Breast epithelium (tissue), 4 donors: ENCODE data around the gene ATP5MC3. TPM values are rescaled to one million over a fixed set of nuclear protein-coding genes. Genes with fewer than 3 reads are reported as not detected.

ENCODE experiments used
- DNase-seq, 2 donors: peaks; one replicate each; pipeline ENCODE4 v3.0.0-alpha.2; 2019; ENCODE audit warnings: low spot score in 2 of 2
- H3K27ac ChIP-seq, 2 donors: fragments of 200-600 bp; sonication (generic) in 1 of 2; one replicate each; pipeline ENCODE4 v1.5.1; 2016 to 2019; ENCODE audit warnings: mild to moderate bottlenecking in 1 of 2
- H3K27me3 ChIP-seq, 2 donors: fragments of 200-600 bp; sonication (generic) in 1 of 2; one replicate each; pipeline versions ENCODE4 v1.5.1 to v1.6.0; 2017 to 2019; ENCODE audit warnings: control low read depth in 1 of 2, mild to moderate bottlenecking in 1 of 2
- H3K36me3 ChIP-seq: fragments of 200-600 bp; one replicate; pipeline ENCODE4 v1.5.1; 2019
- H3K4me1 ChIP-seq, 2 donors: fragments of 200-600 bp; sonication (generic); one replicate each; pipeline ENCODE4 v1.5.1; 2016 to 2019; ENCODE audit warnings: control low read depth in 1 of 2
- H3K4me3 ChIP-seq, 3 donors: fragments of 200-600 bp; sonication (generic); 1 replicate in 2 of 3; 2 replicates in 1 of 3; pipeline ENCODE4 v1.5.1; 2016 to 2019; ENCODE audit warnings: mild to moderate bottlenecking in 3 of 3, moderate library complexity in 2 of 3
- H3K9me3 ChIP-seq, 2 donors: fragments of 200-600 bp; sonication (generic) in 1 of 2; one replicate each; pipeline ENCODE4 v1.5.1; 2016 to 2019; ENCODE audit warnings: control low read depth in 1 of 2
- POLR2A ChIP-seq: fragments of 450-650 bp; IDR thresholded peaks from one replicate; pipeline ENCODE4 v1.6.1; 2016; ENCODE audit warnings: antibody characterized with exemption, mild to moderate bottlenecking, moderate library complexity
- POLR2AphosphoS5 ChIP-seq, 3 donors: sonication (generic); formaldehyde crosslinking; IDR thresholded peaks; one replicate each; pipeline ENCODE4 v1.6.1; 2017; ENCODE audit warnings: antibody characterized with exemption in 3 of 3
- intact Hi-C: fragments of 100-400 bp; cut with DNase I; formaldehyde crosslinking; loops from one replicate; pipeline ENCODE4 v1.15.1; 2023; ENCODE audit warnings: low total_unique reads
- total RNA-seq, 3 donors: library from RNA; depleted of rRNA; stranded (reverse); fragments of >200 nt; gene quantifications; one replicate each; pipeline ENCODE4 v1.1.0, GENCODE V29; 2016
- TF ChIP-seq, protein P1 (sequence below), 3 donors: fragments of 450-650 bp; IDR thresholded peaks; one replicate each; pipeline ENCODE4 v1.5.1; 2016 to 2017; ENCODE audit warnings: antibody characterized with exemption in 3 of 3, mild to moderate bottlenecking in 3 of 3, moderate library complexity in 3 of 3

ATP5MC3 gene
- total RNA-seq, 3 donors from 2014 or later: 112 to 125 (median 122) TPM

DNA sequence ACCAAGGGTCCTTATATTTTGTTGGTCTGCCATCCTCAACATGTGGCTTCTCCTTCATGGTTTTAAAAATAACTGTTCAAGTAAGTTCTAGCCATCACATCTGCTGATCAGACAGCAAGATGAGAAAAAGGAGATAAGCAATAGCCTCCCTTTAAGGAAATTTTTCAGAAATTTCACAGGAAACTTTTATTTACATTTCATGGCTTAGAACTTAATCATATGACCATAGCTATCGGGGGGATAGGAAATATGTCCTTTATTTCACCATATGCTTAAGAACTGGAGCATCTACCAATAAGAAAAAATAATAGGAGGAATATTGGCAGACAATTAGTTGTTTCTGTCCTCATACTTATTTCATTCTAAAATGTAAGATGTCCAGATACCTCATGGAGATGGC is 29.7 kb downstream of the ATP5MC3 start:
- no peak for DNase-seq
- H3K27me3 ChIP-seq: no peaks in the 10 kb centered on the region
- TF ChIP-seq POLR2AphosphoS5 (IDR thresholded peaks at IDR 0.05) (no peak), POLR2A (no peak)
- TF ChIP-seq, protein P1, sequence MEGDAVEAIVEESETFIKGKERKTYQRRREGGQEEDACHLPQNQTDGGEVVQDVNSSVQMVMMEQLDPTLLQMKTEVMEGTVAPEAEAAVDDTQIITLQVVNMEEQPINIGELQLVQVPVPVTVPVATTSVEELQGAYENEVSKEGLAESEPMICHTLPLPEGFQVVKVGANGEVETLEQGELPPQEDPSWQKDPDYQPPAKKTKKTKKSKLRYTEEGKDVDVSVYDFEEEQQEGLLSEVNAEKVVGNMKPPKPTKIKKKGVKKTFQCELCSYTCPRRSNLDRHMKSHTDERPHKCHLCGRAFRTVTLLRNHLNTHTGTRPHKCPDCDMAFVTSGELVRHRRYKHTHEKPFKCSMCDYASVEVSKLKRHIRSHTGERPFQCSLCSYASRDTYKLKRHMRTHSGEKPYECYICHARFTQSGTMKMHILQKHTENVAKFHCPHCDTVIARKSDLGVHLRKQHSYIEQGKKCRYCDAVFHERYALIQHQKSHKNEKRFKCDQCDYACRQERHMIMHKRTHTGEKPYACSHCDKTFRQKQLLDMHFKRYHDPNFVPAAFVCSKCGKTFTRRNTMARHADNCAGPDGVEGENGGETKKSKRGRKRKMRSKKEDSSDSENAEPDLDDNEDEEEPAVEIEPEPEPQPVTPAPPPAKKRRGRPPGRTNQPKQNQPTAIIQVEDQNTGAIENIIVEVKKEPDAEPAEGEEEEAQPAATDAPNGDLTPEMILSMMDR (IDR thresholded peaks at IDR 0.05): no peak
- intact Hi-C loops: no loop called here
- no peak overlapping the region for H3K4me3 ChIP-seq
- H3K27ac ChIP-seq: no peak overlapping the region
- H3K9me3 ChIP-seq: no peaks in the 10 kb centered on the region
- no peaks in the 10 kb centered on the region for H3K4me1 ChIP-seq
- H3K36me3 ChIP-seq: no peaks in the 10 kb centered on the region

DNA sequence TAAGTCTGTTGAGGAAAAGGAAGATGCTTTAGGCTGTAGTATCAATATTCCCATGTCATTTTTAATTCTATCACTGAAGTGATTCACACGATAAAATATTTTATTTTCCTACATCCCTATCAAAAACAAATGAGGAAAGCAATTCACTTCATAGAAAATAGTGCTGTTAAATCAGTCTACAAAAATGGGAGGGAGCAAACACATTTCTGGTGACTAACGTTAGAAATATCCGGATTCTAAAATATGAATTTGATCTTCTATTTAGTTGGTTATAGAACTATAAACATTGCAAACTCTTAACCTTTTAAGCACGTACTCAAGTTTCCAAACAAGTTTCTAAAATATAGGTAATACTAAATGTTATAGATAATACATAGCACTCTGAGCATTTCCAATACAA is 34.3 kb downstream of the ATP5MC3 start:
- Histone ChIP-seq H3K27me3 (no peaks in the 10 kb centered on the region), H3K4me1 (no peaks in the 10 kb centered on the region), H3K27ac (no peak overlapping the region), H3K36me3 (no peaks in the 10 kb centered on the region), H3K9me3 (no peaks in the 10 kb centered on the region), H3K4me3 (no peak overlapping the region)
- TF ChIP-seq POLR2A: no peak
- TF ChIP-seq POLR2AphosphoS5 (IDR thresholded peaks at IDR 0.05): no peak
- TF ChIP-seq, protein P1 (IDR thresholded peaks at IDR 0.05): no peak
- intact Hi-C loops: no loop called here
- no peak for DNase-seq

DNA sequence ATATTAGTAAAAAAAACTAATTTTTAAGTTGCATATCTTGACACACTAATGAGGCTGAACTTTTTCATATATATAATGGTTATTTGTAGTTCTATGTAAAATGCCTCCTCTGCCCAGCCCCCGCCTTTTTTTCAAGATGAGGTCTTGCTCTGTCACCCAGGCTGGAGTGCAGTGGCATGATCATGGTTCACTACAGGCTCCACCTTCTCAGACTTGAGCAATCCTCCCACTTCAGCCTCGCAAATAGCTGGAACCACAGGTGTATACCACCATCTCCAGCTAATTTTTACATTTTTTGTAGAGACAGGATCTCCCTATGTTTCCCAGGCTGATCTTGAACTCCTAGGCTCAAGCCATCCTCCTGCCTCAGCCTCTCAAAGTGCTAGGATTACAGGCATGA is 37.8 kb downstream of the ATP5MC3 start:
- TF ChIP-seq, protein P1 (IDR thresholded peaks at IDR 0.05): no peak
- TF ChIP-seq POLR2A (no peak), POLR2AphosphoS5 (IDR thresholded peaks at IDR 0.05) (no peak)

DNA sequence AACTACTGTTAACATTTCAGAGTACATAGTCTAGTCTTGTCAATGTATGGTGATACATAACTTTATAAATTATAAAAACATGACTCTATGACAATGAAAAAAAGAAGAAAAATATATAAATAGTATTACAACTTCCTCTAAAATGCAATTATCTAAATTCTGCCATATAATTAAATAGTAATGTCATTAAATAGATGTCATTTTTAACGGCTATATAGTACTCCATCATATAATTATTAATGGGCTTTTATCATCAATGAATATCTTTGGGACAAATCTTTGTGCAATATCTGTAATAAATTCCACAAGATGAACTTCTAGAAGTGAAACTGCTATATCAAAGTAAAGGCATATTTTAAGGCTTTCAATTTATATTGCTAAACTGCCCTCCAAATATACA is 38.3 kb downstream of the ATP5MC3 start:
- H3K4me1 ChIP-seq: peaks cover 0 to 4% of the 10 kb centered on the region in 2 donors
- DNase-seq: no peak
- no peaks in the 10 kb centered on the region for H3K27me3 ChIP-seq
- TF ChIP-seq POLR2A: no peak
- TF ChIP-seq, protein P1 (IDR thresholded peaks at IDR 0.05): no peak
- TF ChIP-seq POLR2AphosphoS5 (IDR thresholded peaks at IDR 0.05): no peak
- intact Hi-C loops: no loop called here
- no peaks in the 10 kb centered on the region for H3K36me3 ChIP-seq
- H3K27ac ChIP-seq: no peak overlapping the region
- no peaks in the 10 kb centered on the region for H3K9me3 ChIP-seq
- no peak overlapping the region for H3K4me3 ChIP-seq

More for the DNA sequence above, 37.8 kb downstream of the ATP5MC3 start:
- Histone ChIP-seq H3K9me3 (no peaks in the 10 kb centered on the region), H3K27ac (no peak overlapping the region), H3K4me3 (no peak overlapping the region), H3K27me3 (no peaks in the 10 kb centered on the region), H3K4me1 (peaks cover 0 to 4% of the 10 kb centered on the region in 2 donors), H3K36me3 (no peaks in the 10 kb centered on the region)
- DNase-seq: no peak
- intact Hi-C loops: no loop called here

DNA sequence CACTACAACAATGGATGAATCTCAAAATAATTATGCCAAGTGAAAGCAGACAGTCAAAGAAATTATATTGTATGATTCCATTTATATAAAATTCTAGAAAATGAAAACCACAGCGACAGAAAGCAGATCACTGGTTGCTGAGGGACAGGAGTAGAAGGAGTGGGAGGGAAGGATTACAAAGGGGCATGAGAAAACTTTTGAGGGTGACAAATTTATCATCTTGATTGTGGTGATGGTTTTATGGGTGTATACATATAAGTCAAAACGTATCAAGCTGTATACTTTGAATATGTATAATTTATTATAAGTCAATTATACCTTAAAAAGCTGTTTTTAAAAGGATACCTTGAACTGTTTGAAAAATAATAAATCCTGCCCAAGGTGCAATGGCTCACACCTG is 41.2 kb downstream of the ATP5MC3 start:
- H3K27me3 ChIP-seq: no peaks in the 10 kb centered on the region
- no peak overlapping the region for H3K4me3 ChIP-seq
- intact Hi-C loops: no loop called here
- H3K9me3 ChIP-seq: no peaks in the 10 kb centered on the region
- H3K27ac ChIP-seq: no peak overlapping the region
- peaks cover 0 to 4% of the 10 kb centered on the region in 2 donors for H3K4me1 ChIP-seq
- DNase-seq: no peak
- H3K36me3 ChIP-seq: no peaks in the 10 kb centered on the region
- TF ChIP-seq, protein P1 (IDR thresholded peaks at IDR 0.05): no peak
- no peak for TF ChIP-seq POLR2AphosphoS5 (IDR thresholded peaks at IDR 0.05)
- no peak for TF ChIP-seq POLR2A
